ENCODE results near the gene TP53RK. TPM values are rescaled to one million over a fixed set of nuclear protein-coding genes. Genes with fewer than 3 reads are reported as not detected.

TP53RK gene
- total RNA-seq, 2 donors from 2014 or later, result 6.6 to 11.7 TPM

DNA sequence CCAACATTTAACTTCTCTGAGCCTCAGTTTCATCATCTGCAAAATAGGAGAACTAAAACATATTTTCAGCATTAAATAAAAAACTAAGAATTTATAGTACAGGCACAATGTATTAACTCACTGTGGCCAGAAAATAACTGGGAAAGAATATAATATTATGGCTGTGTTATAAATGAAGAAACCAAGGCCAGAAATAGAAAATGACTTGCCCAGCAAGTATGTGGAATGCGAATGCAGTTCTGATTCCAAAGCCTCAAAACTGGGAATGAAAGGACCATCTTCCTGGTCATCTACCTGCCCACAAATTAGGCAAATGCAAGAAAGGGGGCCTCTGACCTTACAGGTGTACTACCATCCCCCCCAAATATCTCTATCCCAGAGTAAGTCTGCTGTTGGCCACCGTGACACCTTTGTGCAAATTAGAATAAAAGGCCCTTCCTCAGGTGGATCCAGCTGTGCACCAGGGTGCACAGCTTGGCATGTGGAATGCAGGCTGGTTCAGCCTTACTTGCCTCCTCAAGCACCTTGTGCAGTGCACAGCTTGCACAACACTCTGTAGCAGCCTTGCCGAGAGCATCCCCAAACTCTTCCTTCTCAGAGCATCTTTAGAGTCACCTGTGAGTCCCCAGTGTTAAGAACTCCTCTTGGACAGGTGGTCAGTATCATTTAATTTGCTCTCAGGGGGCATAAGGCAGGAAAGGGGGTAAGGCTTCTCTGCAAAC lies 42.4 kb downstream of the TP53RK start:
- no peak overlapping the region for H3K4me3 ChIP-seq
- no peak for DNase-seq
- H3K36me3 ChIP-seq (replicated peaks in 1 of 2; ENCODE audit: insufficient read depth in 1 of 2, low read depth in 2 of 2), result no peaks in the 10 kb centered on the region
- H3K4me1 ChIP-seq, result no peaks in the 10 kb centered on the region
- H3K9me3 ChIP-seq, result no peaks in the 10 kb centered on the region
- no peak for ATAC-seq
- H3K27ac ChIP-seq, result no peak overlapping the region
- 83 to 100% methylated on average over 3 of the region's 3 CpGs for WGBS, 2 donors
- no peaks in the 10 kb centered on the region for H3K27me3 ChIP-seq
- intact Hi-C loops (cut with DNase I), result no loop called here
- TF ChIP-seq, protein P1, sequence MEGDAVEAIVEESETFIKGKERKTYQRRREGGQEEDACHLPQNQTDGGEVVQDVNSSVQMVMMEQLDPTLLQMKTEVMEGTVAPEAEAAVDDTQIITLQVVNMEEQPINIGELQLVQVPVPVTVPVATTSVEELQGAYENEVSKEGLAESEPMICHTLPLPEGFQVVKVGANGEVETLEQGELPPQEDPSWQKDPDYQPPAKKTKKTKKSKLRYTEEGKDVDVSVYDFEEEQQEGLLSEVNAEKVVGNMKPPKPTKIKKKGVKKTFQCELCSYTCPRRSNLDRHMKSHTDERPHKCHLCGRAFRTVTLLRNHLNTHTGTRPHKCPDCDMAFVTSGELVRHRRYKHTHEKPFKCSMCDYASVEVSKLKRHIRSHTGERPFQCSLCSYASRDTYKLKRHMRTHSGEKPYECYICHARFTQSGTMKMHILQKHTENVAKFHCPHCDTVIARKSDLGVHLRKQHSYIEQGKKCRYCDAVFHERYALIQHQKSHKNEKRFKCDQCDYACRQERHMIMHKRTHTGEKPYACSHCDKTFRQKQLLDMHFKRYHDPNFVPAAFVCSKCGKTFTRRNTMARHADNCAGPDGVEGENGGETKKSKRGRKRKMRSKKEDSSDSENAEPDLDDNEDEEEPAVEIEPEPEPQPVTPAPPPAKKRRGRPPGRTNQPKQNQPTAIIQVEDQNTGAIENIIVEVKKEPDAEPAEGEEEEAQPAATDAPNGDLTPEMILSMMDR (IDR thresholded peaks at IDR 0.05), result no peak
- no peak for TF ChIP-seq POLR2A (IDR thresholded peaks at IDR 0.05)

DNA sequence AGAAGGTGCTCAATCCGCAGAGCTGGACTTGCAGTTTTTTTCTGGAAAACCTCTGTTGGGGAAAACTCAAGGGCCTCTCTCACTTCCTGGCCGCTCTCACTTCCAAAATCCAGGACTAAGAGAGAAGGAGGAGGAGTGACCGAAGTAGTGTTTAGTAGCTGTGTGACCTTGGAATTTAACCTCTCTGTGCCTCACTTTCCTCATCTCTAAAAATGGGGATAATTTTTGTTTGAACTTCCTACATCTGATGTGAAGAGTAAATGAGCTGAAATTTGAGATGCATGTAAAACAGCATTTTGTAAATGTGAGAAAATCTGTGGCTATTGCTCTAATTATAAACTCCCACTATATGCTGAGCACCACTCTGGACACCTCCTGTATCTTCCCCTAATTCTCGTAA lies 43.1 kb downstream of the TP53RK start:
- Histone ChIP-seq H3K27ac (no peak overlapping the region), H3K9me3 (no peaks in the 10 kb centered on the region), H3K4me3 (no peak overlapping the region), H3K36me3 (replicated peaks in 1 of 2; ENCODE audit: insufficient read depth in 1 of 2, low read depth in 2 of 2) (no peaks in the 10 kb centered on the region), H3K4me1 (no peaks in the 10 kb centered on the region), H3K27me3 (no peaks in the 10 kb centered on the region)
- ATAC-seq (no peak), DNase-seq (no peak)
- intact Hi-C loops (cut with DNase I), result no loop called here
- WGBS, 2 donors, result 70 to 79% methylated on average over 4 of the region's 4 CpGs
- TF ChIP-seq, protein P1 (IDR thresholded peaks at IDR 0.05), result no peak
- TF ChIP-seq POLR2A (IDR thresholded peaks at IDR 0.05), result no peak

DNA sequence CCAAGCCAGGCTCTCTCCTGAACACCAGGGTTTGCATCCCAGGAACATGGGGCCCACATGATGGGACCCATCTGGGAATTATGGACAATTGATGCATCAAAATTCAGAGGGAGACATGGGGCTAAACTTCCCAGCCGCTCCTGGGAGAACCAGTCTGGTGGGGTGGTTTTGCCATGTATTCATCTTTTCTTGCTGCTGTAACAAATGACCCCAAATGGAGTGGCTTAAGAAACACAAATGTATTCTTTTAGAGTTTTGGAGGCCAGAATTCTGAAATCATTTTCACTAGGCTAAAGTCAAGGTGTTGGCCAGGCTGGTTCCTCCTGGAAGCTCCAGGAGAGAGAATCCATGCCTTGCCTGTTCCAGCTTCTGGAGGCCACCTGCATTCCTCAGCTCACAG lies 44.5 kb downstream of the TP53RK start:
- ATAC-seq, result no peak

DNA sequence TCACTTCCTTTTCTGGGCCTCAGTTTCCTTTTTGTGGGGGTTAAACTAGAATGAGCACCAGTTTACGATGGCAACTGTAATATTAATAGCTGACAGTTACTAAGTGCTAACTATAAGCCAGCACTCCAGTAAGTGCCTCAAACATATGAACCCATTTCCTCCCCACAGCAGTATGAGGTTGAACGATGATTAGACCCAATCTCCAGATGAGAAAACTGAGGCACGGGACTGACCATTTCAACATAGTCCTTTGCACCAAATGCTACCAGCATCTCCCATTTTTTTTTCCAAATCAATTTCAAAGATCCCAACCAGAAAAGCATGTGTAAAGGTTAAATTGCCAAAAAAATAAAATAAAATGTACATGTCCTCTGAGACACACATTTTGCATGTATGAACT lies 45.1 kb downstream of the TP53RK start:
- ATAC-seq (no peak), DNase-seq (no peak)
- Histone ChIP-seq H3K27ac (no peak overlapping the region), H3K27me3 (no peaks in the 10 kb centered on the region), H3K4me3 (no peak overlapping the region), H3K9me3 (no peaks in the 10 kb centered on the region), H3K4me1 (peaks cover 7% of the 10 kb centered on the region), H3K36me3 (replicated peaks in 1 of 2; ENCODE audit: insufficient read depth in 1 of 2, low read depth in 2 of 2) (no peaks in the 10 kb centered on the region)
- WGBS, 2 donors, result 93 to 97% methylated on average over 3 of the region's 3 CpGs
- intact Hi-C loops (cut with DNase I), result no loop called here
- TF ChIP-seq, protein P1 (IDR thresholded peaks at IDR 0.05), result no peak
- TF ChIP-seq POLR2A (IDR thresholded peaks at IDR 0.05), result no peak

More for the DNA sequence above, 44.5 kb downstream of the TP53RK start:
- Histone ChIP-seq H3K36me3 (replicated peaks in 1 of 2; ENCODE audit: insufficient read depth in 1 of 2, low read depth in 2 of 2) (no peaks in the 10 kb centered on the region), H3K9me3 (no peaks in the 10 kb centered on the region), H3K4me3 (no peak overlapping the region), H3K27me3 (no peaks in the 10 kb centered on the region), H3K4me1 (peaks cover 7% of the 10 kb centered on the region), H3K27ac (no peak overlapping the region)
- WGBS, 2 donors, result 90% methylated on average over 1 of the region's 1 CpG; no CpG with 5 or more reads in 1 of the 2 donors
- TF ChIP-seq POLR2A (IDR thresholded peaks at IDR 0.05), result no peak
- TF ChIP-seq, protein P1 (IDR thresholded peaks at IDR 0.05), result no peak
- no peak for DNase-seq
- intact Hi-C loops (cut with DNase I), result no loop called here

DNA sequence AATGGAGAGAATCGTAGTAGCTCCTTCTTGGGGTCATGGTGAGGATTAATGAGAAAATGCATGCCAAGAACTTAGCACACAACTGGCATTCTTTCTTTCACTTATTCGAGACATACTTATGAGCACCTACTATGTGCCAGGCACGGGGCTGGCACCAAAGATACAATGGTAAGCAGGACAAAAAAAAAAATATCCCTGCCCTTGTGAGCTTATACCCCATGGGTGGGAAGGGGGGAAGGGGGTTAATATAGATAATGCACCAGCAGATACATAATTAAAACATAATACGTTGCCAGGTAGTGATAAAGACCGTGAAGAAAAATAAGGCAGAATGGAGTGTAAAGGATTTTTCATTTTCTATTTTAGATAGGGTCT lies 46.3 kb downstream of the TP53RK start:
- H3K9me3 ChIP-seq, result no peaks in the 10 kb centered on the region
- DNase-seq (no peak), ATAC-seq (no peak)
- H3K27me3 ChIP-seq, result no peaks in the 10 kb centered on the region
- H3K4me1 ChIP-seq, result peaks cover 7% of the 10 kb centered on the region
- H3K27ac ChIP-seq, result no peak overlapping the region
- no peaks in the 10 kb centered on the region for H3K36me3 ChIP-seq (replicated peaks in 1 of 2; ENCODE audit: insufficient read depth in 1 of 2, low read depth in 2 of 2)
- 60 to 64% methylated on average over 5 of the region's 5 CpGs for WGBS, 2 donors
- TF ChIP-seq, protein P1 (IDR thresholded peaks at IDR 0.05), result no peak
- TF ChIP-seq POLR2A (IDR thresholded peaks at IDR 0.05), result no peak
- H3K4me3 ChIP-seq, result no peak overlapping the region
- intact Hi-C loops (cut with DNase I), result no loop called here

Data from body of pancreas (tissue), 4 donors.